GM21825 (cell line): Measurements from ENCODE around the gene IL17RA.
A peak's percentile ranks its signal among the peaks of the same experiment; 100 is the strongest.
"Not testable (repeated sequence)": the region's sequence is repeated elsewhere in the genome, so short reads cannot be mapped to it uniquely, and the experiment has no call there.

Source experiments
- ATAC-seq: cut with Tn5 transposase; IDR thresholded peaks from one replicate; pipeline ENCODE4 v1.9.1; 2021; ENCODE audit warnings: mild to moderate bottlenecking, moderate library complexity; ENCODE audit not compliant: unreplicated experiment

IL17RA gene

GRCh38 chr22:17084554-17085276, at the start of gene IL17RA:
TSS of gene IL17RA (plus strand) at chr22:17085000. CDS start at chr22:17085092, 92 bp downstream.
- peak; percentile 83 for ATAC-seq

- no peak for ATAC-seq
Observed at GRCh38 chr22:17035246-17035645, 49.6 kb upstream of the IL17RA start.

- ATAC-seq: not testable (repeated sequence)
Observed at GRCh38 chr22:17035976-17036841, 48.6 kb upstream of the IL17RA start.

GRCh38 chr22:17036842-17037711, 47.7 kb upstream of the IL17RA start:
- ATAC-seq: peak; percentile 63

GRCh38 chr22:17043521-17043920, 41.3 kb upstream of the IL17RA start:
- ATAC-seq: no peak

GRCh38 chr22:17046566-17047348, 38.0 kb upstream of the IL17RA start:
- ATAC-seq: no peak

- ATAC-seq: no peak
Observed at GRCh38 chr22:17047656-17048055, 37.1 kb upstream of the IL17RA start.

- no peak for ATAC-seq
Observed at GRCh38 chr22:17056058-17056457, 28.7 kb upstream of the IL17RA start.

GRCh38 chr22:17056807-17057206, 28.0 kb upstream of the IL17RA start:
- ATAC-seq: no peak

GRCh38 chr22:17057959-17058814, 26.6 kb upstream of the IL17RA start:
- ATAC-seq: no peak

- ATAC-seq: no peak
Observed at GRCh38 chr22:17060126-17060525, 24.7 kb upstream of the IL17RA start.

GRCh38 chr22:17063411-17064106, 21.2 kb upstream of the IL17RA start:
- no peak for ATAC-seq

- no peak for ATAC-seq
Observed at GRCh38 chr22:17064498-17065100, 20.2 kb upstream of the IL17RA start.

- no peak for ATAC-seq
Observed at GRCh38 chr22:17065433-17065832, 19.4 kb upstream of the IL17RA start.

GRCh38 chr22:17072877-17073276, 11.9 kb upstream of the IL17RA start:
- no peak for ATAC-seq

GRCh38 chr22:17074648-17075002, 10.2 kb upstream of the IL17RA start:
- ATAC-seq: no peak

- ATAC-seq: no peak
Observed at GRCh38 chr22:17077255-17077654, 7.5 kb upstream of the IL17RA start.

GRCh38 chr22:17079572-17079971, 5.2 kb upstream of the IL17RA start:
- no peak for ATAC-seq
